OCI-LY7 (cell line): ENCODE data around the gene ADM5. TPM values are rescaled to one million over a fixed set of nuclear protein-coding genes. Genes with fewer than 3 reads are reported as not detected.

Source experiments
- BruUV-seq: library from RNA; stranded (reverse); fragments of 400-500 nt; replicated peaks from 2 replicates; lab custom pipeline; 2021; lab: Mats Ljungman, UMichigan
- CTCF ChIA-PET: fragments of 300-600 bp; sonication (Branson Sonifier 250); formaldehyde crosslinking; loops from one replicate; lab custom pipeline; 2022; ENCODE audit warnings: antibody characterized with exemption; ENCODE audit not compliant: unreplicated experiment; lab: Charles Lee
- POLR2A ChIA-PET: fragments of 300-600 bp; sonication (Branson Sonifier 250); formaldehyde crosslinking; loops from one replicate; lab custom pipeline; 2022; ENCODE audit warnings: antibody characterized with exemption; lab: Charles Lee
- DNase-seq: peaks from one replicate; pipeline ENCODE4 v3.0.0-alpha.2; 2015; ENCODE audit warnings: low spot score
- H2AFZ ChIP-seq: fragments of 200-600 bp; sonication (generic), shearing (Covaris generic); 2 replicates; pipeline ENCODE4 v1.6.1; 2014; ENCODE audit warnings: mild to moderate bottlenecking, antibody characterized with exemption, low read length, moderate library complexity
- H3K27ac ChIP-seq: fragments of 200-600 bp; sonication (generic); 2 replicates; pipeline ENCODE4 v1.5.1; 2014; ENCODE audit warnings: mixed run types, low read depth, mild to moderate bottlenecking, moderate library complexity, low read length, inconsistent platforms; ENCODE audit not compliant: poor library complexity, severe bottlenecking
- H3K36me3 ChIP-seq: fragments of 200-600 bp; sonication (generic); 2 replicates; pipeline ENCODE4 v1.6.1; 2014; ENCODE audit warnings: mild to moderate bottlenecking, antibody characterized with exemption, low read length, moderate library complexity, mixed read lengths; ENCODE audit not compliant: insufficient read depth
- H3K4me1 ChIP-seq: fragments of 200-600 bp; sonication (generic); 2 replicates; pipeline ENCODE4 v1.5.1; 2014; ENCODE audit warnings: mild to moderate bottlenecking, low read length; ENCODE audit not compliant: insufficient read depth, poor library complexity, severe bottlenecking
- H3K4me2 ChIP-seq: fragments of 200-600 bp; sonication (generic); 2 replicates; pipeline ENCODE4 v1.6.1; 2014; ENCODE audit warnings: mild to moderate bottlenecking, low read length
- H3K4me3 ChIP-seq: fragments of 200-600 bp; sonication (generic); 2 replicates; pipeline ENCODE4 v1.5.1; 2014; ENCODE audit warnings: mild to moderate bottlenecking, low read depth, low read length; ENCODE audit not compliant: poor library complexity, severe bottlenecking
- H3K79me2 ChIP-seq: fragments of 200-600 bp; sonication (generic); 2 replicates; pipeline ENCODE4 v1.6.1; 2016; ENCODE audit warnings: low read depth, mild to moderate bottlenecking, low read length, moderate library complexity, mixed read lengths; ENCODE audit not compliant: insufficient read depth
- H3K9me2 ChIP-seq: fragments of 200-600 bp; sonication (generic); 2 replicates; pipeline ENCODE4 v1.6.1; 2016; ENCODE audit warnings: mild to moderate bottlenecking, low read length, mixed read lengths; ENCODE audit not compliant: insufficient read depth
- H3K9me3 ChIP-seq: fragments of 200-600 bp; sonication (generic); 2 replicates; pipeline ENCODE4 v1.6.1; 2014; ENCODE audit warnings: mild to moderate bottlenecking, mixed run types, low read length, mixed read lengths
- H4K20me1 ChIP-seq: fragments of 200-600 bp; sonication (generic); 2 replicates; pipeline ENCODE4 v1.6.1; 2014; ENCODE audit warnings: mild to moderate bottlenecking, antibody characterized with exemption, low read length, moderate library complexity, mixed read lengths; ENCODE audit not compliant: insufficient read depth
- EZH2phosphoT487 ChIP-seq: fragments of 200-600 bp; sonication (generic); IDR thresholded peaks from 2 replicates; pipeline ENCODE4 v1.6.1; 2018; ENCODE audit warnings: low read depth, borderline replicate concordance, mild to moderate bottlenecking, mixed run types, antibody characterized with exemption, low read length, moderate library complexity, mixed read lengths
- intact Hi-C: fragments of 100-400 bp; cut with micrococcal nuclease; formaldehyde crosslinking; loops from one replicate; pipeline ENCODE4 v1.10.0; 2022; ENCODE audit not compliant: unreplicated experiment
- total RNA-seq, 2 experiments: library from RNA; depleted of rRNA in 1 of 2; stranded (reverse); fragments of >200 nt in 1 of 2; shearing (Covaris generic) in 1 of 2; gene quantifications; 2 replicates each; pipeline ENCODE4 v1.2.3, GENCODE V29; 2014 to 2022
- TF ChIP-seq, protein P1 (sequence below): fragments of 200-600 bp; sonication (generic); conservative IDR thresholded peaks from 2 replicates; pipeline ENCODE4 v1.5.1; 2014; ENCODE audit warnings: mild to moderate bottlenecking, antibody characterized with exemption, low read length, moderate library complexity, mixed read lengths

ADM5 gene
- total RNA-seq, 2 experiments from 2014 or later: 15.3 to 16.5 TPM

DNA sequence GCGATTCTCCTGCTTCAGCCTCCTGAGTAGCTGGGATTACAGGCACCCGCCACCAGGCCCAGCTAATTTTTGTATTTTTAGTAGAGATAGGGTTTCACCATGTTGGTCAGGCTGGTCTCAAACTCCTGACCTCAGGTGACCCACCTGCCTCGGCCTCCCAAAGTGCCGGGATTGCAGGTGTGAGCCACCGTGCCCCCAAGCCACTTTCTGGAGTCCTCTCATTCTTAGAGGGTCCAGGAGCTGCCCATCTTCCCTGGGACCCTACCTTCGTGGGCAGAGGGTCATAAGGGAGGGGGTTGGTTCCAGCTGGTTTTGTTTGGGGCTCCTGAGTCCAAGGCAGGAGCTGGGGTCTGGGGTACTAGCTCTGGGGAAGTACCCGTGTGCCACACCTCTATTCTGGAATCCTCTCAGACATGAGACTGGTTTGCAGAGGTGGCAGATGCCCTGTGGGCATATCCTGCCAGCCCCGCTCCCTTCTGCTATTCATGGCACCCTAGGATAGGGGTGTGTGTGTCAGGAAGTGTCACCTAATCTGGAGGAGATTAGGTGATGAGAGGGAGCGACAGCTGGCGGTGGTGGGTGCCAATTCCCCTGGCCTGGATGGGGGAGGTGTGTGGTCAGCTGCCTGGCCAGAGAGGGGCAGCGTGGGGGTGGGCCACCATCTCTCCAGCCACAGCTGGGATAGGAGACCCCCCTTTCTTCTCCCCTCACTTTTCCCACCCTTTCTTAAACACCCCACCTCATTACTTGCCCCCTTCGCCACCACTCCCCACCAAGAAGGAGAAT, 10.2 kb upstream of the ADM5 start:
- Histone ChIP-seq H3K9me2 (no peaks in the 10 kb centered on the region), H2AFZ (no peak overlapping the region), H3K36me3 (peaks cover 54% of the 10 kb centered on the region), H3K79me2 (peaks cover 56% of the 10 kb centered on the region), H3K9me3 (no peaks in the 10 kb centered on the region), H3K4me1 (peaks cover 36% of the 10 kb centered on the region), H3K4me2 (peak overlapping the region; percentile 95), H3K27ac (peak overlapping the region; percentile 84), H3K4me3 (peak overlapping the region; percentile 96), H4K20me1 (0 out of 2 replicates have a peak, but pooled peaks cover 10% of the 10 kb centered on the region)
- no peak for DNase-seq
- intact Hi-C loops: loop anchor here (5.0 to 10.0 kb wide), 3 partner anchors 172 to 1042 kb away; partner anchors contain the start of gene DBP
- no TSS peak for BruUV-seq
- ChIA-PET POLR2A (interaction anchor here (0.5 kb wide), 1 partner anchor 121 kb away, joined by 4 read pairs; no protein-coding TSS in a partner anchor), CTCF (interaction anchor here (0.6 kb wide), 1 partner anchor 87 kb away, joined by 5 read pairs; no protein-coding TSS in a partner anchor)
- TF ChIP-seq, protein P1, sequence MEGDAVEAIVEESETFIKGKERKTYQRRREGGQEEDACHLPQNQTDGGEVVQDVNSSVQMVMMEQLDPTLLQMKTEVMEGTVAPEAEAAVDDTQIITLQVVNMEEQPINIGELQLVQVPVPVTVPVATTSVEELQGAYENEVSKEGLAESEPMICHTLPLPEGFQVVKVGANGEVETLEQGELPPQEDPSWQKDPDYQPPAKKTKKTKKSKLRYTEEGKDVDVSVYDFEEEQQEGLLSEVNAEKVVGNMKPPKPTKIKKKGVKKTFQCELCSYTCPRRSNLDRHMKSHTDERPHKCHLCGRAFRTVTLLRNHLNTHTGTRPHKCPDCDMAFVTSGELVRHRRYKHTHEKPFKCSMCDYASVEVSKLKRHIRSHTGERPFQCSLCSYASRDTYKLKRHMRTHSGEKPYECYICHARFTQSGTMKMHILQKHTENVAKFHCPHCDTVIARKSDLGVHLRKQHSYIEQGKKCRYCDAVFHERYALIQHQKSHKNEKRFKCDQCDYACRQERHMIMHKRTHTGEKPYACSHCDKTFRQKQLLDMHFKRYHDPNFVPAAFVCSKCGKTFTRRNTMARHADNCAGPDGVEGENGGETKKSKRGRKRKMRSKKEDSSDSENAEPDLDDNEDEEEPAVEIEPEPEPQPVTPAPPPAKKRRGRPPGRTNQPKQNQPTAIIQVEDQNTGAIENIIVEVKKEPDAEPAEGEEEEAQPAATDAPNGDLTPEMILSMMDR: 0 out of 2 replicates have a peak, but pooled peaks have one; percentile 7
- no peak for TF ChIP-seq EZH2phosphoT487

DNA sequence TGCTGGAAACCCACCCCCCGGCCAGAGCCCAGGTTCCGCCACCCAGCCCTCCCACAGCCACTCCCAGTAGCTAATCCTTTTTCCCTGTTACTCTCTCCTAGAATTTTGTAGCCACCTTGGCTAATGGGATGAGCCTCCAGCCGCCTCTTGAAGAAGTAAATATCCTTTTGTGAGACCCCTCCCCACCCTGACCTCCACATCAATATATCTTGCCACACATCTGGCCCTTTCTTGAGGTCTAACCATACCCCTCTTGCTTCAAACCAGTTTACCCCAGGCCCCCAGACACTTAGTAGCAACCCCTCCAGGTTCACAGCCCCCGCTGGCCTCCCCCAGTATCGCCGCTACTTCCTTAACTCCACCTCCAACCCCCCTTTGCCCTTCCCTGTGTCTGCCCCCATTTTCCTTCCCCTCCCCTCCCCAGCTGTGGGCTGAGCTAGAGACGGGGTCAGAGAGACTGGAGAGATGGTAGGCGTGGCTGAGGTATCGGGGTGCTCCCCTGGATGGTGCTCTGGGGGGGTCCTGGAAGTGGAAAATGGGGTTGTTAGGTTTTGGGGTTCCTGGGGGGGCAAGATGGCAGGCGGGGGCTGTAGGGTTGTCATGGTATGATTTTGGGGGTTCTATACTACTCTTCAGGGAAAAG, 9.5 kb upstream of the ADM5 start:
- peaks cover 56% of the 10 kb centered on the region for H3K79me2 ChIP-seq

More for the DNA sequence above, 9.5 kb upstream of the ADM5 start:
- intact Hi-C loops: loop anchor here (5.0 to 10.0 kb wide), 3 partner anchors 173 to 1043 kb away; partner anchors contain the start of gene DBP
- CTCF ChIA-PET: interaction anchor here (0.6 kb wide), 1 partner anchor 87 kb away, joined by 5 read pairs; no protein-coding TSS in a partner anchor
- TF ChIP-seq, protein P1: no peak
- TF ChIP-seq EZH2phosphoT487: no peak
- POLR2A ChIA-PET: interaction anchor here (0.5 kb wide), 1 partner anchor 122 kb away, joined by 4 read pairs; no protein-coding TSS in a partner anchor
- H3K4me3 ChIP-seq: peak overlapping the region; percentile 96
- peaks cover 61% of the 10 kb centered on the region for H3K36me3 ChIP-seq
- no peaks in the 10 kb centered on the region for H3K9me3 ChIP-seq
- no peak for DNase-seq
- 0 out of 2 replicates have a peak, but pooled peaks cover 10% of the 10 kb centered on the region for H4K20me1 ChIP-seq
- no peak overlapping the region for H2AFZ ChIP-seq
- H3K4me2 ChIP-seq: peak overlapping the region; percentile 95
- H3K4me1 ChIP-seq: peaks cover 28% of the 10 kb centered on the region
- no peaks in the 10 kb centered on the region for H3K9me2 ChIP-seq
- BruUV-seq: no TSS peak
- H3K27ac ChIP-seq: peak overlapping the region; percentile 31
